Measurements from ENCODE around the gene PRKD1.
"Not testable (repeated sequence)": the region's sequence is repeated elsewhere in the genome, so short reads cannot be mapped to it uniquely, and the experiment has no call there.

Gene PRKD1

DNA sequence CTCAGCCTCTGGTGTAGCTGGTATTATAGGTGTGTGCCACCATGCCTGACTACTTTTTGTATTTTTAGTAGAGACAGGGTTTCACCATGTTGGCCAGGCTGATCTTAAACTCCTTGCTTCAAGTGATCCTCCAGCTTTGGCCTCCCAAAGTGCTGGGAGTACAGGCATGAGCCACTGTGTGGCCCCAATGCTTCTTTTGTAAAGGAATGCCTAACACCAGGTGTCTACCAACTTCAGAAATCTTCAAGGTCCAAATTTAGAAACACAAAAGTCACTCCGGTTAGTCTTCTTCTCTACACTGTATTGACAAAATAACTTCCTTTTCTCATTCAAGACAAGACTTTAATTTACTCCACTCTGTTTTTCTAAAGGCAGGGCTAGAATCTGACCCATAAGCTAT lies 188.7 kb downstream of the PRKD1 start:
- no peak for DNase-seq

DNA sequence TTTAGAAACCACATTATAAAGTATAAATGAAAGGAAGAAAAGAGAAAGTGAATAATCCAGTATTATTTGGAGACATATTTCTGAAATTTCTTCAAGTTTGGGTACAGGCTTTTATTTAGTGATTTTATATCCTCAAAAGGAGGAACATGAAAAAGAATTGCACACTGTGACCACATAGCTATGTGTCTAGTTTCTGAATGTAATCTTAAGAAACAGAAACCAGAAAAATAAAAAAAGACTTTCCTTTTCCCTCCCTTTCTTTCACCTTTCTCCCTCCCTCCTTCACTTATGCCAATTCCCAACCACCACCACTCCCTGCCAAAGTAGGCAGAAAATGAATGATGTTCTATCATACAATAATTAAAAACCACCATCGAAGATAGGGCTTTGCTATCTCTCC lies 189.6 kb downstream of the PRKD1 start:
- DNase-seq = no peak

GRCh38 chr14:29735459-29735858 lies 192.2 kb downstream of the PRKD1 start:
- DNase-seq = no peak

DNA sequence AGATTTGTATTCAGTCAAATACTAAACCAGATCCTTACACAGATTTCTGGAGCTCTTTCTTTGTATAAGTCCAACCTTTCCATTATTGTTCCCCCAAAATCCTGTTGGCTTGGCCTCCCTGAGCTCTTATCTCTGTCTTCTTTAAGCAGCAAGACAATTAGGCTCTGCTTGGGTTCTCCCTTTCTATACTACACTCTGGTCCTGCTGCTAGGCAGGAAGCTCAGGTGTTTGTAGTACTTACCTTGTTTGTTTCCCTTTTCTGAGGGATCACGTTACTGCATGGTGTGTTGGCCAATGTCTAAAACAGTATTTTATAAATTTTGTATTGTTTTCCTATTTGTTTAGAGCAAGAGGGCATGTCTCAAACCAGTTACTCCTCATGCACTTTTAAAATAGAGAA lies 192.9 kb downstream of the PRKD1 start:
- DNase-seq = no peak

DNA sequence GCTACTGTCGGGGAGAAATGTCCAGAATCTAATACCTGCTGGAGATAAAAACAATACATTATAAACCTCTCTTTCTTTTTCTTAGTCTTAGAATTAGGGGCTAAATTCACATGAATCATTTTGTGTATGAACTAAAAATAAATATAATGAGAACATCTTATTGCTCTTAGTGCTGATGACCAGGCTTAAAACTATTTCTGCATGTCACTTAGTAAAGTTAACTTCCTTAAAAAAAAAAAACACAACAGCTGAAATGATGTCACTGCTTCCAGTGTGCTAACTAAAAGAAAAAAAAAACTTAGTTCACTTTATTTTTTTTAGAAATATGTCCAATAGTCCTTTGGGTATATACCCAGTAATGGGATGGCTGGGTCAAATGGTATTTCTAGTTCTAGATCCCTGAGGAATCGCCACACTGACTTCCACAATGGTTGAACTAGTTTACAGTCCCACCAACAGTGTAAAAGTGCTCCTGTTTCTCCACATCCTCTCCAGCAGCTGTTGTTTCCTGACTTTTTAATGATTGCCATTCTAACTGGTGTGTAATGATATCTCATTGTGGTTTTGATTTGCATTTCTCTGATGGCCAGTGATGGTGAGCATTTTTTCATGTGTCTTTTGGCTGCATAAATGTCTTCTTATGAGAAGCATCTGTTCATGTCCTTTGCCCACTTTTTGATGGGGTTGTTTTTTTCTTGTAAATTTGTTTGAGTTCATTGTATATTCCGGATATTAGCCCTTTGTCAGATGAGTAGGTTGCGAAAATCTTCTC lies 200.9 kb downstream of the PRKD1 start:
- DNase-seq = not testable (repeated sequence)

DNA sequence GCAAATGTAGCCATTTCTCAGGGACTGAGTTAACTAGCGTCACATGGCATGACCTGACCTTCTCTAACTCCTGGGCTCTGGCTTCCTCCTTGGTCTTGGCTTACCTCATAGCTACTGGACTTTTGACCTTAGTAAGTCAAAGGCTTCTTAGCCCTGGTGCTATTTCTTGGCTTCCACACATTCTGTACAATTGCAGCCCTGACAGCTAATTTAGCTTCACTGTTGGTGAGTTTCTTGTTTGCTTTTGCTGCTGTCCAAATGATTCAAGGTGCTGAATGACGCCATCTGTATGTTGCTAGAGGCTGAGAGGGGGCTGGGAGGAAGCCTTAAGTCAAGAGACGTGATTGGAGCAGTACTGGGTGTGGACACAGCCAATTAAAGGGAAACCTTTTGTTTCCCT lies 202.7 kb downstream of the PRKD1 start:
- no peak for DNase-seq

- DNase-seq = no peak
Measured at GRCh38 chr14:29722831-29723230, 204.8 kb downstream of the PRKD1 start.

- no peak for DNase-seq
Measured at GRCh38 chr14:29721586-29721985, 206.1 kb downstream of the PRKD1 start.

DNA sequence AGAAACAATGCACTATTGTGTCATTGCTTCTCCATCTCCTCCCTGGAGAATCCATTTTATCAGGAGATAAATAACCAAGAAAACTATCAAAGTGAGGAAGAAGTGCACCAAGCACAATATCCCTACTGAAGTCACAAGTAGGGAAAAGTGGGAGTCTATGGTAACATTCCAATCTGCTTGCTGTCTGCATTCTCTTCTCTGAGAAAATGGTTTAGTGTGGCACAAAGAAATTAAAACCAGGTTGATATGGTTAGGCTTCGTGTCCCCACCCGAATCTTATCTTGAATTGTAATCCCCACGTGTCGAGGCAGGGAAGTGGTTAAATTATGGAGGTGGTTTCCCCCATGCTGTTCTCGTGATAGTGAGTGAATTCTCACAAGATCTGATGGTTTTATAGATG lies 209.7 kb downstream of the PRKD1 start:
- no peak for DNase-seq

DNA sequence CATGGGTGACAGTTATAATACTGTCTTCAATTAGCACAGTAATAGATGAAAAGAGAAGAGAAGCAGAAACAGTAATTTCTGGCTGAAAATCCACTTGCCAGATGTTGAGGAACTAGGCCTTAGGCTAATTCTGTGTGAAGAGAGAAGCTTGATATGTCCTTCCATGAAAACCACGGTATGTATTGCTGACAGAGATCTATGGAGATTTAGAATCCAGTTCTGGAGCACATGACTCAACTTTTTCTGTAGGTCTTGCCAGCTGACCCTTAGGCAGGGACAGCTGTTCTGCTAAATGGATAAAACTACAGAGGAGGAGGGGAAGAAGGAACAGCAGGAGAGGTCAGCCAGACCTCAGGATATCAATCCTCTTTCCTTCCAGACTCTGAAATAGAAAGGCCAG lies 211.5 kb downstream of the PRKD1 start:
- DNase-seq = no peak

- DNase-seq = no peak
Measured at GRCh38 chr14:29712601-29713000, 215.0 kb downstream of the PRKD1 start.

- no peak for DNase-seq
Measured at GRCh38 chr14:29710015-29710414, 217.6 kb downstream of the PRKD1 start.

DNA sequence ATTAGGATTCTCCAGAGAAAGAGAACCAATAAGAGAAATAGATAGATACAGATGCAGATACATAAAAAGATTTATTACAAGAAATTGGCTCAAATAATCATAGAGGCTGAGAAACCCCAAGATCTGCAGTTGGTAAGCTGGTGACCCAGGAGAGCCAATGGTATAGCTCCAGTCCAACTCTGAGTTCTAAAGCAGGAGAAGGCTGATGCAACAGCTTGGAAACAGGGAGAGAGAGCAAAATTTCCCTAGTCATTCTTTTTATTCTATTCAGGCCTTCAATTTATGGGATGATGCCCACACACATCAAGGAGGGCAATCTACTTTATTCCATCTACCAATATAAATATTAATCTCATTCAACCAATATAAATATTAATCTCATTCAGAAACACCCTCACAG lies 218.2 kb downstream of the PRKD1 start:
- no peak for DNase-seq

- DNase-seq = no peak
Measured at GRCh38 chr14:29706700-29707099, 220.9 kb downstream of the PRKD1 start.

- no peak for DNase-seq
Measured at GRCh38 chr14:29705801-29706200, 221.8 kb downstream of the PRKD1 start.

DNA sequence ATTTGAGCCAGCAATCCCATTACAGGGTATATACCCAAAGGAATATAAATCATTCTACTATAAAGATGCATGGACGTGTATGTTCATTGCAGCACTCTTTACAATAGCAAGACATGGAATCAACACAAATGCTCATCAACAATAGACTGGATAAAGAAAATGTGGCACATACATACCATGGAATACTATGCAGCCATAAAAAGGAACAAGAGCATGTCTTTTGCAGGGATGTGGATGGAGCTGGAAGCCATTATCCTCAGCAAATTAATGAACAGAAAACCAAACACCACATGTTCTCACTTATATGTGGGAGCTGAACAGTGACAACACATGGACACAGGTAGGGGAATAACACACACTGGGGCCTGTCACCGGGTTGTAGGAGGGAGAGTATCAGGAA lies 238.1 kb downstream of the PRKD1 start:
- DNase-seq = not testable (repeated sequence)

GRCh38 chr14:29687866-29688265 lies 239.8 kb downstream of the PRKD1 start:
- no peak for DNase-seq

- no peak for DNase-seq
Measured at GRCh38 chr14:29687071-29687765, 240.4 kb downstream of the PRKD1 start.

DNA sequence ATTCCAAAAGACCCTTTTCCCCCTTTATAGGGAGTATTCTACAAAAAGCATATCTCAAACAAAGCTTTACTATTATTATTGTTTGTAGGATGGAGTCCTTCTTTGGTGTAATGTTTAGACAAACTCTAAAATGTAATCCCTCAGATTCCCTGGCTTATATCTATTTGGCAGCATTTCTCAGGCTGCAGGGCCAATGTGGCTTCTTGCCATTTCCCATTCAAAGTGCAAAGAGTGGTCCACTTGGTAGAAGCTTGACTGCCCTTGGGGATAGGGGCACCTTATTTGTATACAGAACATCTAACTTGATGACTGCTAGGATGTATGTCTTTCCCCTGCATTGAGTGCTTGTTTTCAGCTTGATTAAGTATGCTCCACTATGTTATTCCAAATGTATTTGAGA lies 242.7 kb downstream of the PRKD1 start:
- DNase-seq = no peak

- no peak for DNase-seq
Measured at GRCh38 chr14:29682789-29683188, 244.9 kb downstream of the PRKD1 start.

DNA sequence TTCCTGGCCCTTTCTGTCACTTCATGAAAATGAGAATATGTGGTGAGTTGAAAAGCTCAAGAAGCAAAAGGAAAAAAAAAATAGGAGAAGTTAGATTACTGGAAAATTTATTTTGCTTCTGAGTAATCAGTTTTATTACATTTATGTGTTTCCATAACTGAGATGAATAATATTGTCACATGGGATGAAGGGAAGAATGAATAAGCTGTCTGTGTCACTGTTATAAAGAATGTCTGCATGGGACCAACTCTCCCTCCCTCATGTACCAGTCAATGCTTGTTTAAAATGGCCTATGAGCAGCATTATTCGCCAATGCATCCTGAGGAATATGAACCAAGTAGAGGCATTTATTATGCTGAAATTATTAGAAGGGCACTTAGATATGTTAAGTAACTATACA lies 246.3 kb downstream of the PRKD1 start:
- no peak for DNase-seq

GRCh38 chr14:29674566-29675285 lies 252.9 kb downstream of the PRKD1 start:
- no peak for DNase-seq

- no peak for DNase-seq
Measured at GRCh38 chr14:29672831-29673230, 254.8 kb downstream of the PRKD1 start.

- no peak for DNase-seq
Measured at GRCh38 chr14:29671034-29671433, 256.6 kb downstream of the PRKD1 start.
